IMR-90 (cell line): ENCODE measurements around the gene IRAK1. TPM values are rescaled to one million over a fixed set of nuclear protein-coding genes. Genes with fewer than 3 reads are reported as not detected.

ENCODE experiments used
- ATAC-seq: fragments of 200-7000 bp; cut with Tn5 transposase; 2 replicates; pipeline ENCODE4 v1.9.1; 2020; ENCODE audit warnings: low read depth, mild to moderate bottlenecking, moderate library complexity
- BruUV-seq: library from RNA; stranded (reverse); fragments of 400-500 nt; replicated peaks from 2 replicates; lab custom pipeline; 2021; lab: Mats Ljungman, UMichigan
- CTCF ChIA-PET: fragments of 300-600 bp; formaldehyde crosslinking; extraction: SDS; loops from one replicate; lab custom pipeline; 2021; ENCODE audit warnings: antibody characterized with exemption; lab: Yijun Ruan, JAX
- POLR2A ChIA-PET: fragments of 300-600 bp; sonication (Branson Sonifier 250); formaldehyde crosslinking; loops from one replicate; lab custom pipeline; 2022; ENCODE audit warnings: antibody characterized with exemption; ENCODE audit not compliant: unreplicated experiment; lab: Charles Lee
- DNase-seq: peaks from one replicate; pipeline ENCODE4 v3.0.0; 2013
- H2AFZ ChIP-seq: replicated peaks from 2 replicates; pipeline ENCODE3; 2013; ENCODE audit warnings: low read length, mild to moderate bottlenecking; ENCODE audit not compliant: poor library complexity
- H2AK5ac ChIP-seq: 2 replicates; pipeline ENCODE4 v1.6.1; 2013; ENCODE audit warnings: low read depth, low read length, inconsistent platforms
- H2AK9ac ChIP-seq: replicated peaks from 2 replicates; pipeline ENCODE3; 2013; ENCODE audit warnings: mild to moderate bottlenecking, low read depth, low read length, moderate library complexity; ENCODE audit not compliant: poor library complexity
- H2BK120ac ChIP-seq: 2 replicates; pipeline ENCODE4 v1.6.1; 2013; ENCODE audit warnings: low read depth, low read length, inconsistent platforms
- H2BK15ac ChIP-seq: 3 replicates; pipeline ENCODE4 v1.6.1; 2013; ENCODE audit warnings: low read depth, low read length, inconsistent platforms
- H2BK20ac ChIP-seq: 2 replicates; pipeline ENCODE4 v1.6.1; 2013; ENCODE audit warnings: low read depth, mild to moderate bottlenecking, inconsistent platforms, low read length, moderate library complexity
- H2BK5ac ChIP-seq: 2 replicates; pipeline ENCODE4 v1.6.1; 2013; ENCODE audit warnings: mild to moderate bottlenecking, low read depth, low read length, inconsistent platforms; ENCODE audit not compliant: poor library complexity, severe bottlenecking
- H3K14ac ChIP-seq: replicated peaks from 2 replicates; pipeline ENCODE4 v1.6.1; 2013; ENCODE audit warnings: low read depth, low read length, inconsistent platforms
- H3K18ac ChIP-seq: 2 replicates; pipeline ENCODE4 v1.6.1; 2013; ENCODE audit warnings: low read depth, low read length, control low read depth
- H3K23ac ChIP-seq: 2 replicates; pipeline ENCODE4 v1.6.1; 2013; ENCODE audit warnings: low read depth, low read length, inconsistent platforms
- H3K27ac ChIP-seq: 2 replicates; pipeline ENCODE4 v1.5.1; 2013; ENCODE audit warnings: mild to moderate bottlenecking, control low read depth, low read length; ENCODE audit not compliant: insufficient read depth
- H3K27me3 ChIP-seq: 2 replicates; pipeline ENCODE4 v1.6.1; 2013; ENCODE audit warnings: low read length; ENCODE audit not compliant: control insufficient read depth, insufficient read depth
- H3K36me3 ChIP-seq: 2 replicates; pipeline ENCODE4 v1.6.1; 2013; ENCODE audit warnings: low read length, mixed read lengths; ENCODE audit not compliant: control insufficient read depth, insufficient read depth
- H3K4ac ChIP-seq: 2 replicates; pipeline ENCODE4 v1.6.1; 2013; ENCODE audit warnings: low read depth, low read length, inconsistent platforms
- H3K4me1 ChIP-seq: 2 replicates; pipeline ENCODE4 v1.6.1; 2013; ENCODE audit warnings: low read length, mixed read lengths; ENCODE audit not compliant: control insufficient read depth, insufficient read depth
- H3K4me2 ChIP-seq: 2 replicates; pipeline ENCODE4 v1.6.1; 2013; ENCODE audit warnings: low read depth, mild to moderate bottlenecking, control low read depth, low read length, moderate library complexity
- H3K4me3 ChIP-seq: 2 replicates; pipeline ENCODE4 v1.5.1; 2013; ENCODE audit warnings: low read depth, mild to moderate bottlenecking, control low read depth, low read length, moderate library complexity; ENCODE audit not compliant: insufficient read depth
- H3K56ac ChIP-seq: 2 replicates; pipeline ENCODE4 v1.6.1; 2013; ENCODE audit warnings: low read length, inconsistent platforms; ENCODE audit not compliant: insufficient read depth; ENCODE audit errors: extremely low read depth
- H3K79me1 ChIP-seq, 2 experiments: 2 replicates each; pipeline ENCODE4 v1.6.1; 2013; ENCODE audit warnings: low read length in 2 of 2, inconsistent platforms in 1 of 2, low read depth in 1 of 2
- H3K9ac ChIP-seq: 2 replicates; pipeline ENCODE4 v1.6.1; 2013; ENCODE audit warnings: low read depth, low read length, control low read depth
- H3K9me1 ChIP-seq: 2 replicates; pipeline ENCODE4 v1.6.1; 2013; ENCODE audit warnings: low read length, inconsistent platforms; ENCODE audit not compliant: insufficient read depth
- H3K9me3 ChIP-seq: 2 replicates; pipeline ENCODE4 v1.6.1; 2013; ENCODE audit warnings: low read length; ENCODE audit not compliant: control insufficient read depth, insufficient read depth
- H4K20me1 ChIP-seq: 2 replicates; pipeline ENCODE4 v1.6.1; 2013; ENCODE audit warnings: low read length, inconsistent platforms; ENCODE audit not compliant: insufficient read depth
- H4K5ac ChIP-seq: 2 replicates; pipeline ENCODE4 v1.6.1; 2013; ENCODE audit warnings: mild to moderate bottlenecking, low read depth, low read length, control low read depth
- H4K8ac ChIP-seq, 2 experiments: 2 replicates each; pipeline ENCODE4 v1.6.1; 2013; ENCODE audit warnings: low read depth in 2 of 2, low read length in 2 of 2, control low read depth in 1 of 2, inconsistent platforms in 1 of 2
- H4K91ac ChIP-seq: 2 replicates; pipeline ENCODE4 v1.6.1; 2013; ENCODE audit warnings: low read depth, low read length, inconsistent platforms; ENCODE audit not compliant: insufficient read depth
- CEBPB ChIP-seq: IDR thresholded peaks from 2 replicates; pipeline ENCODE4 v1.6.1; 2012; ENCODE audit warnings: low read depth, low read length, improper control_type of control experiment
- CHD1 ChIP-seq: IDR thresholded peaks from 2 replicates; pipeline ENCODE4 v1.6.1; 2012; ENCODE audit warnings: low read depth, low read length, improper control_type of control experiment
- CTCF ChIP-seq: conservative IDR thresholded peaks from 2 replicates; pipeline ENCODE4 v1.5.1; 2012; ENCODE audit warnings: mild to moderate bottlenecking, low read depth, low read length, improper control_type of control experiment
- FOS ChIP-seq: fragments of 150-350 bp; IDR thresholded peaks from 2 replicates; pipeline ENCODE4 v1.6.1; 2016; ENCODE audit warnings: low read depth, low read length
- MAFK ChIP-seq: IDR thresholded peaks from 2 replicates; pipeline ENCODE4 v1.6.1; 2012; ENCODE audit warnings: low read depth, low read length, improper control_type of control experiment
- MAZ ChIP-seq: IDR thresholded peaks from 2 replicates; pipeline ENCODE4 v1.6.1; 2012; ENCODE audit warnings: low read depth, mild to moderate bottlenecking, low read length, improper control_type of control experiment, moderate library complexity, borderline replicate concordance
- MXI1 ChIP-seq: IDR thresholded peaks from 2 replicates; pipeline ENCODE4 v1.6.1; 2012; ENCODE audit warnings: low read depth, mild to moderate bottlenecking, low read length, moderate library complexity, borderline replicate concordance
- NFE2L2 ChIP-seq: fragments of 150-350 bp; IDR thresholded peaks from 2 replicates; pipeline ENCODE4 v1.6.1; 2016; ENCODE audit warnings: low read depth, mild to moderate bottlenecking, low read length
- POLR2A ChIP-seq: IDR thresholded peaks from 2 replicates; pipeline ENCODE4 v1.6.1; 2012; ENCODE audit warnings: mild to moderate bottlenecking, low read depth, low read length
- RCOR1 ChIP-seq: IDR thresholded peaks from 2 replicates; pipeline ENCODE4 v1.6.1; 2012; ENCODE audit warnings: mild to moderate bottlenecking, low read length, improper control_type of control experiment; ENCODE audit not compliant: insufficient replicate concordance
- RFX5 ChIP-seq: IDR thresholded peaks from 2 replicates; pipeline ENCODE4 v1.8.0; 2012; ENCODE audit warnings: low read depth, mild to moderate bottlenecking, low read length, moderate library complexity
- USF2 ChIP-seq: fragments of 150-350 bp; IDR thresholded peaks from 2 replicates; pipeline ENCODE4 v1.6.1; 2017; ENCODE audit warnings: mild to moderate bottlenecking, antibody characterized with exemption, low read length, low read depth
- WGBS, 2 experiments: methylation state at CpG; one replicate each; pipeline versions ENCODE4 v1.1.5 to v1.1.7; 2013; ENCODE audit warnings: missing lambda C conversion rate in 2 of 2; ENCODE audit not compliant: insufficient read length in 1 of 2; ENCODE audit errors: extremely low coverage in 2 of 2; 5-methylcytosine and 5-hydroxymethylcytosine counted together
- dilution Hi-C: fragments of 300-500 bp; cut with HindIII; formaldehyde crosslinking; loops from one replicate; pipeline ENCODE4 v1.14.3; 2018; ENCODE audit warnings: low sequenced_read_pairs; ENCODE audit not compliant: unreplicated experiment
- in situ Hi-C: fragments of 300-500 bp; cut with MboI; formaldehyde crosslinking; loops from 3 replicates; pipeline ENCODE4 v1.14.3; 2019; ENCODE audit warnings: low sequenced_read_pairs, inconsistent platforms, mixed read lengths
- intact Hi-C: fragments of 100-400 bp; cut with micrococcal nuclease; formaldehyde crosslinking; loops from 2 replicates; pipeline ENCODE4 v1.10.0; 2022
- polyA plus RNA-seq, 3 experiments: library from polyadenylated mRNA; depleted of rRNA; stranded (reverse); fragments of >200 nt; gene quantifications; 2 replicates each; pipeline ENCODE4 v1.2.3, GENCODE V29; 2012; ENCODE audit warnings: low replicate concordance in 1 of 3
- total RNA-seq: library from RNA; depleted of rRNA; stranded (reverse); fragments of >200 nt; gene quantifications from 2 replicates; pipeline ENCODE4 v1.2.3, GENCODE V29; 2012
- TF ChIP-seq, protein P1 (sequence below): fragments of 150-350 bp; IDR thresholded peaks from 2 replicates; pipeline ENCODE4 v1.6.1; 2016; ENCODE audit warnings: low read depth, mild to moderate bottlenecking, low read length, moderate library complexity, borderline replicate concordance

IRAK1 gene
- total and polyA plus RNA-seq, 2 of the 4 experiments (the other 2 are of a cell fraction): 33.3 to 50.2 TPM

GRCh38 chrX:154027022-154027402 lies 7.3 kb upstream of the IRAK1 start:
- Histone ChIP-seq H3K56ac (no peak overlapping the region), H3K9me3 (no peaks in the 10 kb centered on the region), H3K79me1 (peaks cover 4 to 11% of the 10 kb centered on the region in 2 experiments; a peak in 2 of 4 replicates), H3K18ac (no peak overlapping the region), H3K14ac (no peak overlapping the region), H3K27ac (no peak overlapping the region), H4K91ac (no peak overlapping the region), H3K23ac (no peak overlapping the region), H2BK120ac (no peak overlapping the region), H3K4me3 (no peak overlapping the region), H4K20me1 (no peaks in the 10 kb centered on the region), H4K8ac (no peak overlapping the region), H3K4ac (no peak overlapping the region), H4K5ac (no peak overlapping the region), H2AK9ac (no peak overlapping the region), H3K4me1 (peaks cover 8% of the 10 kb centered on the region; the same call in 1 of the 2 replicates), H3K36me3 (peaks cover 17% of the 10 kb centered on the region), H2AK5ac (no peak overlapping the region), H3K9ac (no peak overlapping the region), H2BK5ac (no peak overlapping the region), H3K27me3 (no peaks in the 10 kb centered on the region; the same call in 1 of the 2 replicates), H2BK20ac (no peak overlapping the region), H3K4me2 (no peak overlapping the region), H3K9me1 (no peaks in the 10 kb centered on the region), H2AFZ (no peak overlapping the region), H2BK15ac (no peak overlapping the region)
- TF ChIP-seq USF2 (no peak), RFX5 (no peak), RCOR1 (no peak), CEBPB (no peak), CTCF (no peak), MXI1 (no peak), CHD1 (no peak), MAZ (no peak), FOS (no peak), MAFK (no peak), POLR2A (no peak), NFE2L2 (no peak)
- TF ChIP-seq, protein P1, sequence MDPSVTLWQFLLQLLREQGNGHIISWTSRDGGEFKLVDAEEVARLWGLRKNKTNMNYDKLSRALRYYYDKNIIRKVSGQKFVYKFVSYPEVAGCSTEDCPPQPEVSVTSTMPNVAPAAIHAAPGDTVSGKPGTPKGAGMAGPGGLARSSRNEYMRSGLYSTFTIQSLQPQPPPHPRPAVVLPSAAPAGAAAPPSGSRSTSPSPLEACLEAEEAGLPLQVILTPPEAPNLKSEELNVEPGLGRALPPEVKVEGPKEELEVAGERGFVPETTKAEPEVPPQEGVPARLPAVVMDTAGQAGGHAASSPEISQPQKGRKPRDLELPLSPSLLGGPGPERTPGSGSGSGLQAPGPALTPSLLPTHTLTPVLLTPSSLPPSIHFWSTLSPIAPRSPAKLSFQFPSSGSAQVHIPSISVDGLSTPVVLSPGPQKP: no peak
- WGBS, 2 experiments: 77% methylated on average over 5 of the region's 6 CpGs; no CpG with 5 or more reads in 1 of the 2 experiments
- CTCF ChIA-PET: interaction anchor here (0.6 kb wide), 1 partner anchor 45 kb away, joined by 3 read pairs; no protein-coding TSS in a partner anchor
- intact Hi-C loops: no loop called here
- no peak for ATAC-seq
- dilution Hi-C loops: no loop called here
- DNase-seq: no peak
- in situ Hi-C loops: no loop called here
- POLR2A ChIA-PET: no interaction called here
- BruUV-seq: no TSS peak
